GM18858 (cell line): Measurements from ENCODE around the gene HSPBP1.
"Not testable (repeated sequence)": the region's sequence is repeated elsewhere in the genome, so short reads cannot be mapped to it uniquely, and the experiment has no call there.

Experiments used
- ATAC-seq: cut with Tn5 transposase; IDR thresholded peaks from one replicate; pipeline ENCODE4 v1.9.1; 2021; ENCODE audit not compliant: unreplicated experiment

The HSPBP1 gene

GRCh38 chr19:55279770-55280643 lies at the start of gene HSPBP1:
HSPBP1 (minus strand) TSS chr19:55280110; CDS start chr19:55279608, 502 bp downstream.
- peak; percentile 31 for ATAC-seq

- not testable (repeated sequence) for ATAC-seq
These were observed 48.9 kb upstream of the HSPBP1 start for GRCh38 chr19:55328774-55329318.

GRCh38 chr19:55325172-55325571 lies 45.3 kb upstream of the HSPBP1 start, which contains the start of gene TMEM150B:
TMEM150B (minus strand) TSS chr19:55325341; CDS start chr19:55321036, 4,305 bp downstream.
- no peak for ATAC-seq

- ATAC-seq: no peak
These were observed 44.8 kb upstream of the HSPBP1 start for GRCh38 chr19:55324662-55325061.

- ATAC-seq: no peak
These were observed 42.4 kb upstream of the HSPBP1 start for GRCh38 chr19:55322204-55322885.

- no peak for ATAC-seq
These were observed 41.7 kb upstream of the HSPBP1 start for GRCh38 chr19:55321466-55322137.

- ATAC-seq: no peak
These were observed 41.0 kb upstream of the HSPBP1 start for GRCh38 chr19:55320844-55321419.

GRCh38 chr19:55319785-55320184 lies 39.9 kb upstream of the HSPBP1 start:
- ATAC-seq: no peak

- no peak for ATAC-seq
These were observed 36.7 kb upstream of the HSPBP1 start for GRCh38 chr19:55316646-55317045.

GRCh38 chr19:55315956-55316525 lies 36.1 kb upstream of the HSPBP1 start:
- no peak for ATAC-seq

- ATAC-seq: no peak
These were observed 34.5 kb upstream of the HSPBP1 start for GRCh38 chr19:55314396-55314795.

- no peak for ATAC-seq
These were observed 33.0 kb upstream of the HSPBP1 start for GRCh38 chr19:55312621-55313512.

GRCh38 chr19:55311797-55312196 lies 31.9 kb upstream of the HSPBP1 start:
- no peak for ATAC-seq

- no peak for ATAC-seq
These were observed 31.5 kb upstream of the HSPBP1 start for GRCh38 chr19:55311397-55311796.

GRCh38 chr19:55310498-55310897 lies 30.6 kb upstream of the HSPBP1 start:
- no peak for ATAC-seq

- no peak for ATAC-seq
These were observed 29.5 kb upstream of the HSPBP1 start for GRCh38 chr19:55309448-55309847.

GRCh38 chr19:55308281-55308680 lies 28.4 kb upstream of the HSPBP1 start:
- no peak for ATAC-seq

- no peak for ATAC-seq
These were observed 26.8 kb upstream of the HSPBP1 start for GRCh38 chr19:55306712-55307111.

GRCh38 chr19:55305983-55306562 lies 26.2 kb upstream of the HSPBP1 start:
- ATAC-seq: no peak
